Cerebellar cortex (tissue), 1 donor: Measurements from ENCODE around the gene LMX1B.
A peak's percentile ranks its signal among the peaks of the same experiment; 100 is the strongest.

Source experiments
- DNase-seq: peaks from one replicate; pipeline ENCODE4 v3.0.0-alpha.2; 2015; ENCODE audit warnings: low spot score

LMX1B gene

GRCh38 chr9:126604059-126605055 is 9.4 kb upstream of the LMX1B start:
- no peak for DNase-seq

GRCh38 chr9:126605792-126606482 is 7.8 kb upstream of the LMX1B start:
- DNase-seq, result no peak

DNA sequence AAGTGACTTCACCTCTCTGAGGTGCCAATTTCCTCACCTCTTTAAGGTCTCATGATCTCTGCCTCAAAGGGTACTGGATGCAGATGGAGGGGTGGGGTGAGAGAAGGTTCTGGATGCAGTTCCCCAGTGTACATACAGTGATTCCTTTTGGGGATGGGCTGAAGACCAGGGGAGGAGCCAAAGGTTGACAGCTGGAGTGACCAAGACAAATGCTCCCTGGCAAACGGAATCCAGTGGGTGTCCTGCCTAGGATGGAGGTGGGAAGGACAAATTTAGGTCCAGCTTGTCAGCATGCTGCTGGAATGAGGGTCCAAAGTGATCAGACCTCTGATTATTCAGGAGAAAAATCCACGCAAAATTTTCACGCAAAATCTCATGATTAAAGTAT is 7.3 kb upstream of the LMX1B start:
- DNase-seq, result no peak

- DNase-seq, result no peak
Measured at GRCh38 chr9:126607086-126607485, 6.6 kb upstream of the LMX1B start.

GRCh38 chr9:126607731-126608130 is 6.0 kb upstream of the LMX1B start:
- no peak for DNase-seq

- no peak for DNase-seq
Measured at GRCh38 chr9:126608551-126608950, 5.2 kb upstream of the LMX1B start.

DNA sequence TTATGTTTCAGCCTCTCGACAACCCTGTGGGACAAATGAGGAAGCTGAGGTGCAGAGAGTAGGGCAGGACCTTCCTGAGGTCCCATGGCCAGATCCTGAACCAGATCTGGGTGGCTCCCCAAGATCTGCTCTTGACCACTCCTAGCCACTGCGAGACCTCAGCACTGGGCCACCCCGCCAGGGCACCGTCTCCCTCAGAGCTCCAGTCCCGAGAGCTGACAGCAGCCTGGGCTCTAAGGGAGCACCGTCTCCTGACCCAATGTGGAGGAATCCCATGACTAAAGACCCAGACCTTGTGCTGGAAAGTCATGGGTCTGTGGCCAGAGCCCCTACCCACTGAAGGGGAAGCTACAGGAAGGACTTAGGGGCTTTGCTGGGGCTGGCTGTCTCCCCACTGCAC is 4.5 kb upstream of the LMX1B start:
- DNase-seq, result no peak

- DNase-seq, result no peak
Measured at GRCh38 chr9:126609711-126610388, 3.9 kb upstream of the LMX1B start.

DNA sequence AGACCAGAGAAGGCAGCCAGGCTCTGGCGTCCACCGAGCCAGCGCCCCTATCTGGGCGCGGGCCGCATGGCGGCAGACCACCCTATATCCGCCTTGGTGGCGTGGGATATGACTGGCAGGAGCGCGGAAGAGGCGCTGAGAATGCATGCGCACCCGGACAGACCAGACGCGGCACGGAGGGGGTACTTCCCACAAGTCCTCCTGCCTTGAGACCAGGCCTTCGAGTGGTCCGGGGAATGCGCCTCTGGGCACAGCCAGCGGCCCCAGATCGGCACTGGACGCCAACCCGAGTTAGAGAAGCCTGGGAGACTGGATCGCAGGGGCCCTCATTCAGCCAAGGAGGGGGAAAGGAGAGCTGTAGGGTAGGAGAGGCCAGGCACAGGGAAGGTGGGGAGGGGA is 2.5 kb upstream of the LMX1B start:
- no peak for DNase-seq

- DNase-seq, result peak; percentile 61
Measured at GRCh38 chr9:126611592-126612325, 2.0 kb upstream of the LMX1B start.

- DNase-seq, result no peak
Measured at GRCh38 chr9:126612326-126612812, 1.4 kb upstream of the LMX1B start.

DNA sequence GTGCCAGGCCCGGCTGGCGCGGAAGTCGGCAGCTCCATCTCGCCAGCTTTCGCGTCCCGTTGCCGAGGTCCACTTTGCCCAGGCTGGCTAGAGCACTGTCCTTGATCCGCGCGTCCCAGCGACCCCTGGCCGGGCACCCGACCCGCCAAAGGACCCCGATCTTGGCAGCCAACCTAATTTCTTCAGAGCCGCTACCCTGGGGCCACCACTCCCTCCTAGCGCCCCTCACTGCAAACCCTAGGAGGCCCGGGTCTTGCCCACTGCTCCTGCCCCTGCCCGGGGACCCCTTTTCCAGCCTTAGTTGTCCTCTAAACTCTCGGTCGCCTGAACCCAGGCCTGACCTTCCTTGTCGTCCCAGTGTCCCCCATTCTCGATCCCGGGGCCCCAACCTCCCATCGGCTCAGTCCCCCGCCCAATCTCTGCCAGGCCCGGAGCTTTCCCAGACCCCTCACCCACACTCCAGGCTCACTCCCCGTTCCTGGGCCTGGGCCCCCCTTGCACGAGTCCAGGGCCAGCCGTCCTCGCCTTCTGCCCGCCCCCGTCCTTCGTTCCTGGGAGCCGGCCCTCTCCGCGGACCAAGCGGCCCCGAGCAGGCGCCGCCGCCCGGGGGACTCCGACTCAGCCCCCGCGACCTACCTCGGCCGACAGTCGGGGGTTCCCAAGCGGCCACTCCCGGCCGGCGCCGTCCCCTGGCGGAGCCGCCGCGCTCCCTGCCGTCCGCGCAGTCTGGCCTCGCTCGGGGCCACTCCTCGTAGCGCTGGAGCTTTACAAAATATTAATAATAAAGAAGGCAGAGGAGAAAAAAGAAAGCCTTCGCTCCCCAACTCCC is 701 bp upstream of the LMX1B start:
- no peak for DNase-seq

GRCh38 chr9:126614088-126614454 is 343 bp downstream of the LMX1B start:
- no peak for DNase-seq

- DNase-seq, result no peak
Measured at GRCh38 chr9:126614455-126615244, 922 bp downstream of the LMX1B start.

GRCh38 chr9:126615245-126615790 is 1.6 kb downstream of the LMX1B start:
- no peak for DNase-seq

- no peak for DNase-seq
Measured at GRCh38 chr9:126615791-126616447, 2.2 kb downstream of the LMX1B start.

GRCh38 chr9:126616521-126616976 is 2.8 kb downstream of the LMX1B start:
- DNase-seq, result no peak

GRCh38 chr9:126617003-126617822 is 3.5 kb downstream of the LMX1B start:
- no peak for DNase-seq
